ENCODE results near the gene CFAP73.

The CFAP73 gene

DNA sequence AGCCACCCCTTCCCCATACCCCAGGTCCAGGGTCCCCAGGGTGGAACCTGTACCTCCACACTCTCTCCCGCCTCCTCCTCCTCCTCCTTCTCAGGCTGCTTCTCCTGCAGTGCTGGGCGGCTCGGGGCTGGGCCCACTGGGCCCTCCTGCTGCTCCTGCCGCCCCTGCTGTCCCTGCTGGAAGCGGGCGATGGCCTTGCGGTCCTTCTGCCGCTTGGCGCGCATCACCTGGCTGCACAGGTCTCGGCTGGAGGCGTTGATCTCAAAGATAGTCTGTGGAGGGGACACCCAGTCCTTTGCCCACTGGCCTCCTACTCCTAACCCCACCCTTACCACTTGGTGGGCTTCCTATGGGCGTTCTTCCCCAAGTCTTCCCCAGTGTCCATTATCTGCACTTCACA is 14.5 kb downstream of the CFAP73 start:
- DNase-seq (ENCODE audit: low read depth in 2 of 2): no peak

DNA sequence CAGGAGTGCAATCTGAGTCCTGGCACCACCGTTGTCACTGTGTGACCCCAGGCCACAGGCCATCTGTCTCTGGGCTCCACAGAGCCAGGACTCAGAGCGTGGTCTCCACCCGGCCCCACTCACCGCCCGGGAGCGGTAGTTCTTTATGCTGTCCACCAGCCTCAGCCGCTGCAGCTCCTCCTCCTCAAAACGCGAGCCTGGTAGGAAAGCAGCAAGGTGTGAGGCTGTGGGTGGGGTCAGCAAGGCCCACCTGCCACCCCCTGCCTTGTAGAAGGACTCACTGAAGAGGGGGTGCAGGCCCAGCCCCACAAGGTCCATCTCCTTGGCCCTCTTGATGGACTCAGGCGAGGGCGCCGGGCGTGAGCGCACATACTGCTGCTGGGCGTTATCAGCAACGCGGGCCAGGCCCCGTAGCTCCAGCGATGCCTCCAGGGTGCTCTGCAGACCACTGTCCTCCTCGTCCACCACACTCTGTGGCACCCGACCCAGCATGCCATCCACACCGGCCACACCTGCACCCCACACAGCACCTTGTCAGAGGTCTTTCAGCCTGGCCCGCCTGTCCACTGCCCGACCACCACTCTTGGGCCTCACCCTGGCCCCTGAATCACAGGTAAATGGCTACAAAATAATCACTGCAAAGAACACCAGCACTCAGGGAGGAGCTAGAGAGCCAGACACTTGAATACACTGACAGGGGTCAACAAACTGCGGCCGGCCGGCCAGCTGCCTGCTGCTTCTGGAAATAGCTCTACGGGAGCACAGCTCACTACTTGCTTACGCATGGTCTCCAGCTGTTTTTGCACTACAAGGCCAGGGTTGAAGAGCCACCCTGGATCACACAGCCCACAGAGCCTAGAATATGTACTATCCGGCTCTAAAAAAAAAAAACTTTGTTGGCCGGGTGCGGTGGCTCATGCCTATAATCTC is 16.3 kb downstream of the CFAP73 start:
- no peak for DNase-seq (ENCODE audit: low read depth in 2 of 2)

DNA sequence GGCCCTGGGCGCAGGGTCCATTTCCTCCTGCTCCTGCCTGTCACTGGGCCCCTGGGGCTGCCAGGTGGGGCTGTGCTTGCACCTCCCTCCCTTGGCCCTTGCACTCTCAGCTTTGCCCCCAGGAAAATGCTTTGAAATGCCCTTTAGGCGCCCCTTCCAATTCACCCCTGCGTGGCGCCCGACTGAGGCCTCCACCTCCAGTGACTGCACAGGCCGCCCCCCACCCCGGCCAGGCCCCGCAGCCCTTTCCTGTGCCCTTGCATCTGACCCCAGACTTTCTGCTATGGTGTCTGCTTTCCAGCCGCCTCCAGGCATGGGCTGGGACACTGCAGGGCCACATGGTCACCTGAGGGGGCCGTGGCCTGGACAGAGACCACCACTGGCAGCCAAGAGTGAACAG is 18.3 kb downstream of the CFAP73 start:
- DNase-seq (ENCODE audit: low read depth in 2 of 2): no peak

DNA sequence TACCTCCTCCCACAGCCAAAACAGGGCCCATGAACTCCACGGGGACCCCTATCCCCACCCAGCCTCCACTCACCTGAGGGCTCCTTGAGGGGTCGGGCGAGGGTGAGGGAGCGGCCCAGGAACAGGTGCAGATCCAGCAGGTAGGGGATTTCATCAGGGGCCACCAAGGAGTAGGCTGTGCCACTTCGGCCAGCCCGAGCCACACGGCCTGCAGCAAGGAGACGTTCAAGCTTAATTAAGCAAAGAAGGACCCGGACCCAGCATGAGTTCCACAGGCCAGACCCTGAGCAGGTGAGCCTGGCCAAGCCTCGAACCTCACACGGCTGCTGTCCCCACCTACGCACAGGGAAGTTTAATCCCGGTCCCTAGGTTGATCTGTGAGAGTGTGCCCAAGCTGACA is 20.2 kb downstream of the CFAP73 start:
- DNase-seq (ENCODE audit: low read depth in 2 of 2): no peak

DNA sequence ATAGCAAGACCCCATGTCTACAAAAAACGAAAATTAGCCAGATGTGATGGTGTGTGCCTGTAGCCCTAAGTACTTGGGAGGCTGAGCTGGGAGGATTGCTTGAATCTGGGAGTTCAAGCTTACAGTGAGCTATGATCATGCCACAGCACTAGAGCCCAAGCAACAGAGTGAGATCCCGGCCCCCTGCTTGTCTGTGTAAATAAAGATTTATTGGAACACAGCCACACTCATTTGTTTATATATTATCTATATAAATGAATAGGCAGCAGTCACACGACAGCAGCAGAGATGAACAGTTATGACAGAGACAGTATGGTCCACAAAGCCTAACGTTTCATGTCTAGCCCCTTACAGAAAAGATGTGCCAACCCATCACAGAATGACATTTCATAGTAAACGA is 20.9 kb downstream of the CFAP73 start:
- DNase-seq (ENCODE audit: low read depth in 2 of 2): no peak

DNA sequence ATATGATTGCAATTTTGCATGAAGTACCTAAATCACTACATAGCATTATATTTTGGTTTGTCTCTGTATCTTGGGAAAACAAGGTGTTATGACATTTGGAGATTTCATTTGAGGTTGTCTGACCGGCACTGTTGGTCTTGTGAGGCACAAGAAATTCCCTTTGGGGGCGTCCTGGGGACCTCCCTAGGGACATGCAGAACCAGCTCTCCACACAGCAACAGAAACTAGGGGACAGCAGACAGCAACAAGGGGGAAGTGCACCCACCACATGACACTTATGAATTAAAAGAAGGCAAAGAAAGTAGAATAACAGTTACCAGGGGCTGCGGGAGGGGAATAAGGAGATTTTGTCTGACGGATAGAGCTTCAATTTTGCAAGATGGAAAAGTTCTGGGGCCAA is 21.4 kb downstream of the CFAP73 start:
- no peak for DNase-seq (ENCODE audit: low read depth in 2 of 2)

DNA sequence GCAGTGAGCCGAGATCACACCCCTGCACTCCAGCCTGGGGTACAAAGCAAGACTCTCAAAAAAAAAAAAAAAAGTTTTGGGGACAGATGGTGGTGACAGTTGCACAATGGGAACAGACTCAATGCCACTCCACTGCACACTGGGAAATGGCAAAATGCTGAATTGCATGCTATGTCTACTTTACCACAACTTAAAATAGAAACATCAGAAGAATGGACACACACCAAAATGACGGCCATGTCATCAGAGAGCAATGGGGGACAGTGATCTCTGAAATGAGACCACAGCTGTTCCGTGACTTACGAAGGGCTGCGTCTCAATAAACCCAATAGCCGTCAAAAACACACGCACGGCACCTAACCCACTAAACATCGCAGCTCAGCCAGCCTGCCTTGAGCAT is 22.0 kb downstream of the CFAP73 start:
- DNase-seq (ENCODE audit: low read depth in 2 of 2): no peak

DNA sequence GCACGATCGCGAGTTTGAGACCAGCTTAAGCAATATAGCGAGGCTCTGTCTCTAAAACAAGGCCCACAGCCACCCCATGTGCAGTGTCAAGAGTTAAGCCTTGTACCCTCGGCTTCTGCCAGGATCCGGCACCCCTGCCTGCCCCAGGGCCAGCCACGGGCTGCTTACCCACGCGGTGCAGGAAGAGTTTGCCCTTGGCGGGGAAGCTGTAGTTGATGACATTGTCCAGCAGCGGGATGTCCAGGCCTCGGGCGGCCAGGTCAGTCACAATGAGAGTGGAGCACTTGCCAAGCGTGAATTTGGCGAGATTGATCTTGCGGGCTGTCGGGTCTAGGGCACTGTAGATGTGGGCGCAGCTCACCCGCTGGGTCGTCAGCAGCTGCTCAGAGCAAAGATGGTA is 22.7 kb downstream of the CFAP73 start:
- DNase-seq (ENCODE audit: low read depth in 2 of 2): no peak

DNA sequence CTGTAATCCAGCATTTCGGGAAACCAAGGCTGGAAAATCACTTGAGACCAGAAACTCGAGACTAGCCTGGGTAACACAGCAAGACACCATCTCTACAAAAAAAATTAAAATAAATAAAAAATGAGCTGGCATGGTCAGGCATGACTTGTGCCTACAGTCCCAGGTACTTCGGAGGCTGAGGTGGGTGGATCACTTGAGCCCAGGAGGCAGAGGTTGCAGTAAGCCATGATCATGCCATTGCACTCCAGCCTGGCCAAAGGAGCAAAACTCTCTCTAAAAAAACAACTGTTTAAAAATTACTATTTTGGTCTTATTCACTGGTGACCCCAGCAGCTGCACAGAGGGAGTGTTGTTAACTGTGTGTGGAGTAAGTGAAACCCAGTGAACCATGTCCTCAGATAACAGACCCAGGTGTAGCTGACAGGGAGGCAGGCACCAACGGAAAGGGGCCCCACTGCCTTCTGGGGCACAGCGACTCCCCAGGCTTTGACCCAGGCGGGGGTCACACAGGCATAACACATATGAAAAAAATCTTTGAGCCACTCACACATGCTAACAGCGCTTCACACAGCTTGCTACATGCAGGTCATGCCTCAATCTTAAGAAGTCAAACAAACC is 23.7 kb downstream of the CFAP73 start:
- DNase-seq (ENCODE audit: low read depth in 2 of 2): no peak

DNA sequence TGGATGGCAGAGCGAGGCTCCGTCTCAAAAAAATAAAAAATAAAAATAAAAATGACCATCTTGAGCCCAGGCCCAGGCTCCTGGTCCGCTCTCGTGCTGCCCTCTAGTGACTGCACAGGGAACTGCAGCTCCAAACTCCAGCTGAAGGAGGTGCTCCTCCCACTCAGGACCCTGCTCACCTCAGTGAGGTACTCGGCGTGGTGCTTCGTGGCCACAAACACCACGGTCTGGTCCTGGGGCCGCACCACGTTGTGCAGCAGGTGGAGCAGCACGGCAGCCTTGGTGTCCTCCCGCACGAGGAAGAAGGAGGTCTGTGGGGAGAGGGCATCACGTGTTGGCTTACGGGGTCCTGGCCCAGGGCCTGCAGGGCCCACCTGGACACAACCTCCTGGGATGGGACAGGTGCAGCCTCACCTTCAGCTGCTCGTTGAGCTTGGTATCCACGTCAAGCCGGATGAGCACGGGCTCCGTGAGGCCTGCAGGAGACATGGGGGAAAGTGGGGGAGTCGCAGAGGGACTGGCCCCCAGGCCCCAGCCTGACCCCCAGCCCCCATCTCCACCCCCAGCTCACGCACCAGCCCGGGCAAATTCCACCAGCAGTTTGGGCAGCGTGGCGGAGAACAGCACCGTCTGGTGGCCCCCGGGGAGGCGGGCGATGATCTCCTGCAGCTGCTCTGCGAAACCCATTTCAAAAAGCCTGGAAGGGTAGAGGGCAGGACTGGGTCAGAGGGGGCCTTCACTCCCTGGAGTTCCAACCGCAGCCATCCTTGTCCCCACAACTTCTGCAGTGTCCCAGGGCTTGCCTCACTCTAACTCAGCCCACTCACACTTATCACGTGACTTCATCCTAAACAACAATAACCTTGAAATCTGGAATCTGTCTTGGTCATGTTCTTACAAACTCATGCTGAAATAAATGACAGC is 25.2 kb downstream of the CFAP73 start:
- peak; percentile 63 to 85 for DNase-seq (ENCODE audit: low read depth in 2 of 2)

DNA sequence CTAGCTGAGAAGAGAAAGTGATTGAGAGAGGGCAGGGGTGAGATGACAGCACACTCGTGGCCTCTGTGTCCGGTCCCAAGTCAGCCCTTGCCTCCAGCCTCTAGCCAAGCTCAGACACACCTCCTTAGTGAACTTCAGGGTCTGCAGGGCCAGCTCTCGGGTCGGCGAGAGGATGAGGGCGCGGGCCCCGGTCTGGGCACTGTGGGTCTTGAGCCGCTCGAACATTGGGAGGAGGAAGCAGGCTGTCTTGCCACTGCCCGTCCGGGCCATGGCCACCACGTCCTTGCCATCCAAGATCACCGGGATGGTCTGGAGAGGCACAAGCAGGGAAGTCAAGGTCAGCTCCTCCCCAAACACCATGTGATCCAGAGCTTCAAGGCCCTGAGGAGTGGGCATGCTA is 29.5 kb downstream of the CFAP73 start:
- no peak for DNase-seq (ENCODE audit: low read depth in 2 of 2)

DNA sequence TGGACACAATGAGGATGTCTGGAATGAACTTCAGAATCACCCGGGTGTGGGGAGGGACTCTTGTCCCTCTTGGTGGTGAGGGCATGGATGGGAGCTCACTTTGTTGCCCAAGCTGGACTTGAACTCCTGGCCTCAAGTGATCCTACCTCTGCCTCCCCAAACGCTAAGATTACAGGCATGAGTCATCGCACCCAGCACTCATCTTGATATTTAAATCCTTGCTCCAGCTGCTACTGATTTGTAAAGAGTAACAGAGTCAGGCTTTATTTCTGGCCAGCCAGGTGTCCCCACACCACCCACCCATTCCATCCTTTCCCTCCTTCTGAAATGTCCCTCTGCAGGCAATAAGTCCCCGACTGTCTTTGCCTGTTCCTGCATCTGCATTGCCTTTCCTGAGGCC is 30.8 kb downstream of the CFAP73 start:
- no peak for DNase-seq (ENCODE audit: low read depth in 2 of 2)

DNA sequence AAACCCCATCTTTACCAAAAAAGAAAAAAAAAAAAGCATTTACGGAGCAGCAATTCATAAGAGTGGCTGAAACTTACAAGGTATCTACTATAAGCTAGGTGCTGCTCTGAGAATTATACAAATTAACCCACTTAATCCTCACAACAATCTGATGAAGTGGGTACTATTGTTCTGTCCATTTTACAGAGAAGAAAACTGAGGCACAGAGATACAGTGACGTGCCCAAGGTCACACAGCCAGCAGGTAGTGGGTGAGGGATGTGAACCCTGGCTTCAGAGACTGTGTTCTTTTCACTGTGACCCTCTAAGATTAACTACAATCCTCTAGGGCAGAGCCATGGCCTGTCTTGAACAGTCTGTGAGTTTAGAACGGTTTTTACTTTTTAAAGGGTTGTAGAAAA is 32.5 kb downstream of the CFAP73 start:
- DNase-seq (ENCODE audit: low read depth in 2 of 2): no peak

DNA sequence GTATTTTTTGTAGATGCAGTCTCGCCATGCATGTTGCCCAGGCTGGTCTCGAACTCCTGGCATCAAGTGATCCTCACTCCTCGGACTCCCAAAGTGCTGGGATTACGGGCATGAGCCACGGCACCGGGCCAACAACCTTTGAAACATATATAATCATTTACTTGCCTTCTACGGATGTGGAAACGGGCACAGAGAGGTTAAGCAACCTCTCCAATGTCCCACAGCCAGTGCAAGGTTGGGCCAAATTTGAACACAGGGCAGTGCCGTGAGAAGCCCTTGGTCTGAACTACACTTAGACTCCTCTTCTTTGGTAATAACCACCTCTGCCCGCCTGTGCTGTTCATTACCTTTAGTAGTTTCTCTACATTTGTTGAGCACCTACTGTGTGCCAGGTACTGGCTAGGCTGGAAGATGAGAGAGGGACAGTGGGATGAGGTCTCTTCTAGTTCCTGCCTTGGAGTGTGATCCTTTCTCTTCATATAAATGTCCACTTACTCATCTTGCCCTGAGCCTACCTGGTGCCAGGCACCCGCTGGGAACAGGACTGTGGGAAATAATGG is 33.6 kb downstream of the CFAP73 start:
- DNase-seq (ENCODE audit: low read depth in 2 of 2): no peak

DNA sequence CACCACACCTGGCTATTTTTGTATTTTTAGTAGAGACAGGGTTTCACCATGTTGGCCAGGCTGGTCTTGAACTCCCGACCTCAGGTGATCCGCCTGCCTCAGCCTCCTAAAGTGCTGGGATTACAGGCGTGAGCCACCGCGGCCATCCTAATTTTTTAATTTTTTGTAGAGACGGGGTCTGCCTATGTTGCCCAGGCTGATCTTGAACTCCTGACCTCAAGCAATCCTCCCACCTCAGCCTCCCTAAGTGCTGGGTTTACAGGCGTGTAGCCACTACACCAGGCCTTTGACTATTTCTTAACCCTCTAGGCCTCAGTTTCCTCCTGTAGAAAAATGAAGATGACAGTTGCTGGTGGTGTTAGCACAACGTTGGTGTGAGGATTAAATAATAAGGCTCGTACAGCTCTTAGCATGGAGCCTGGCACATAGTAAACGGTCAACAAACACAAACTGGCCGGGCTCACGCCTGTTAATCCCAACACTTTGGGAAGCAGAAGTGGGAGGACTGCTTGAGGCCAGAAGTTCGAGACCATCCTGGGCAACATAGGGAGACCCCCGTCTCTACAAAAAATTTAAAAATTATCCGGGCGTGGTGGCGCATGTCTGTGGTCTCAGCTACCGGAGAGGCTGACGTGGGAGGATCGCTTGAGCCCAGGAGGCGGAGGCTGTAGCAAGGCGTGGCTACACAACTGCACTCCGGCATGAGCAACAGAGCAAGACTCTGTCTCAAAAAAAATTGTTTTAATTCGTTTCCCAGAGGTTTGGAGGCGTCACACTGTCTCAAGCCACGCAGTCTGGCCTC is 34.8 kb downstream of the CFAP73 start:
- DNase-seq (ENCODE audit: low read depth in 2 of 2): peak in 1 of 2 donors; percentile 56

DNA sequence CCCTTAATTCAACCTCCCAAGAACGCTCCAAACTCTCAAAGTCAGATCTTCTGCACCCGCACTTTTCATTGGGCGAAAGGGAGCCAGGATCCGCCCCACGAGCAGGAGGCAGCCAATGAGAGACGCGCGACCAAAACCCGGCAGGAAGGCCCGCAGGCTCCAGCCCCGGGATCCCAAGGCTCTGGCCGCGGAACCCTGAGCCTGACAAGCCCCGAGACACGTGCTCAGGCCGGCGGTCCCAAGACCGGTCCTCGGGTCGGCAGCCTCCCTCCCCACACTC is 35.3 kb downstream of the CFAP73 start:
- DNase-seq (ENCODE audit: low read depth in 2 of 2): peak; percentile 78 to 87

DNA sequence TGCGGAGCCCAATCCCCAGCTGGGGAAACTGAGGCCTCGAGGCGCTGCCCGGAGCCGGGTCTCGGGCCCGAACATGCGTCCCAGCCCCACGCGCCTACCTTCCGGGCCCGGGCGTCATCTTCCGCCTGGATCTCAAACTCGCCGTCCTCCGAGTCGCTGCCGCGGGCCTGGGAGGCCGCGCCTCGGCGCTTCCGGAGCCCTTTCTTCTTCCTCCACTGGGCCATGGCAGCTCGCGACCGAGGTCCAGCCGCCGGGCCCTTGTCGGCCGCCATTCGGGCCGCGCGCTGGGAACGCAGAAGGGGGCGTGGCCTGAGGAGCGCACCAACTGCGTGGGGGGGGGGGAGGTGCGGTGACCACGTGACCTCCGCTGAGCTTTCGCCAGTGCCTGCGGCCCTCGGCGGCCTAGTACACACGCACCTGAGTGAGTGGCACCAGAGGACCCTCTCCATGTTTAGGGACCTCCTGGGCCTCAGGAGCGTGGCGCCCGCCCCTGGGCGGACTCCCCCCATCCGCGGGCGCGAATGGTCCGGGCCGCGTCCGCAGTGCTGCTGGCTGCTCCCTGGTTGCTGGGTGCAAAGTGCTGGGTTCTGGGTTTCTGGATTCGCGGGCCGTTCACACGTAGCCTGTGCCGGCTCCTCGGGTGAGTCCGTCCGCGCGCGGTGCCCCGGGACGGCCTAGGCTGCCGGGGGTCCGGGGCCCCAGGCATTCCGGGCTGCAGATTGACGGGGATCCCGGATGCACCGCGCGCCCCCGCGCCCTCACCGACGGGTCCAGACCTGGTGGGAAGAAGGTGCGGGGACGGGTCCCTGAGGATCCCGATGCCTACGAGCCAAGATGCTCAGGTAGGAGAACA is 35.9 kb downstream of the CFAP73 start, which contains the start of the genes DDX54 and RITA1:
Gene DDX54 (minus strand): TSS at position 299 of the 853 bp plus-strand sequence. CDS start 27 bp downstream, at position 272.
Gene RITA1 (plus strand): TSS at position 542 of the 853 bp plus-strand sequence. CDS start 1,026 bp downstream, outside the sequence.
- DNase-seq (ENCODE audit: low read depth in 2 of 2): peak; percentile 72 to 78

DNA sequence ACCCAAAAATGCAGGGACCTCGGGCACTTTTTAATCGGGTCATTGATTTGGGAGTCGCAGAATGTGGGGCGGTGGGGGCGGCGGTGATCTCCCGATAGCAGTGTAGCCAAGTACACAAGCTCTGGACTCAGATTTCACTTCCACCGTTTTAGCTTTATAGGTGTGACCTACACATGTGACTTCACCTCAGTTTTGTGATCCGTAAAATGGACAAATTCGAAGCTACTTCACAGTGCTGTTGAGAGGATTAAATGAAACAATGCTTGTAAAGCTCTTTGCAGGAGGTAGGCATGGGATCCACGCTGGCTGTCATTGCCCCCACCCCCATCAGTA is 36.5 kb downstream of the CFAP73 start:
- no peak for DNase-seq (ENCODE audit: low read depth in 2 of 2)

DNA sequence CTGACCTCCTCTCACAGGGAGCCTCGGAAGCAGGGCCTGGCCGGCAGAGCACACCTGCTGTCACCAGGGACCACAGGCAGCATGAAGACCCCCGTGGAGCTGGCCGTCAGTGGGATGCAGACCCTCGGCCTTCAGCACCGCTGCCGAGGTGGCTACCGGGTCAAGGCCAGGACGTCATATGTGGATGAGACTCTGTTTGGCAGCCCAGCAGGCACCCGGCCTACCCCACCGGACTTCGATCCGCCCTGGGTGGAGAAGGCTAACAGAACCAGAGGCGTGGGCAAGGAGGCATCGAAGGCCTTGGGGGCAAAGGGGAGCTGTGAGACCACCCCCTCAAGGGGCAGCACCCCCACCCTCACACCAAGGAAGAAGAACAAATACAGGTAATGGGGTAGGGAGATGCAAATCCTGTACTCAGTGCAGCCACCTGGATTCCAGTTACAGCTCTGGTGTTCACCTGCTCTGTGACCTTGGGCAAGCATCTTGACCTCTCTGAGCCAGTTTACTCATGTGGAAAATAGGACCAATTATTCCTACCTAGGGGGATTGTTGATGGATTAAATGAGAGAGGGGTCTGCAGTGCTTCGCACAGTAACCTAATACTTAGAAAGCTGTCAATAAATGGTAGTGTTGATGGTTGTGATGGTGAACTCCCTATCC is 37.3 kb downstream of the CFAP73 start:
- DNase-seq (ENCODE audit: low read depth in 2 of 2): no peak

DNA sequence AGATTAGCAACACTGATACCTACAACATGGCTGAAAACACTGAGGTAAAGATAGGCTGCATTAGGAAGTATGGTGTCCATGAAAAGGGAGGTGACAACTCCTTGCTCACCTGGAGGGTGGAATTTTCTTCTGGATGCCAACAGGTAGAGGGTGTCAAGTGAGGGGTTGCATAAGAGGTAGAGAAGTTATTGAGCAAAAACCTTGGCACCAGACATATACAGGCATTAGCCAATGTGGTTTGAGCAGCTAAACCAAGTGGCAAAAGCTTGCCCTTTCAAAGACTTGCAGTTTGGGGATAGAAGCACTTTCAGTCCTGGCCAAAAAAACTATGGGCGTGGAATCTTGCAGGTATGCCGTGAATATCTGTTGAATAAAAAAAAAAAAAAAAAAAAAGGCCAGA is 39.8 kb downstream of the CFAP73 start:
- DNase-seq (ENCODE audit: low read depth in 2 of 2): no peak
